ENCODE results near the gene VPS33A.

GRCh38 chr12:122207391-122207790, 58.9 kb downstream of the VPS33A start:
- TF ChIP-seq, protein P1, sequence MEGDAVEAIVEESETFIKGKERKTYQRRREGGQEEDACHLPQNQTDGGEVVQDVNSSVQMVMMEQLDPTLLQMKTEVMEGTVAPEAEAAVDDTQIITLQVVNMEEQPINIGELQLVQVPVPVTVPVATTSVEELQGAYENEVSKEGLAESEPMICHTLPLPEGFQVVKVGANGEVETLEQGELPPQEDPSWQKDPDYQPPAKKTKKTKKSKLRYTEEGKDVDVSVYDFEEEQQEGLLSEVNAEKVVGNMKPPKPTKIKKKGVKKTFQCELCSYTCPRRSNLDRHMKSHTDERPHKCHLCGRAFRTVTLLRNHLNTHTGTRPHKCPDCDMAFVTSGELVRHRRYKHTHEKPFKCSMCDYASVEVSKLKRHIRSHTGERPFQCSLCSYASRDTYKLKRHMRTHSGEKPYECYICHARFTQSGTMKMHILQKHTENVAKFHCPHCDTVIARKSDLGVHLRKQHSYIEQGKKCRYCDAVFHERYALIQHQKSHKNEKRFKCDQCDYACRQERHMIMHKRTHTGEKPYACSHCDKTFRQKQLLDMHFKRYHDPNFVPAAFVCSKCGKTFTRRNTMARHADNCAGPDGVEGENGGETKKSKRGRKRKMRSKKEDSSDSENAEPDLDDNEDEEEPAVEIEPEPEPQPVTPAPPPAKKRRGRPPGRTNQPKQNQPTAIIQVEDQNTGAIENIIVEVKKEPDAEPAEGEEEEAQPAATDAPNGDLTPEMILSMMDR (IDR thresholded peaks at IDR 0.05): no peak
- TF ChIP-seq SMAD3 (CRISPR knock-in tag; IDR thresholded peaks at IDR 0.05; ENCODE audit: borderline replicate concordance): no peak
